Right atrium auricular region (tissue), 2 donors: Measurements from ENCODE around the gene MRFAP1. TPM values are rescaled to one million over a fixed set of nuclear protein-coding genes. Genes with fewer than 3 reads are reported as not detected.

ENCODE experiments used
- DNase-seq: peaks from one replicate; pipeline ENCODE4 v3.0.0-alpha.2; 2019; ENCODE audit warnings: low spot score
- H3K27ac ChIP-seq, 2 donors: fragments of 200-600 bp; sonication (generic); 1 replicate in 1 of 2; 2 replicates in 1 of 2; pipeline ENCODE4 v1.5.1; 2016 to 2019
- H3K27me3 ChIP-seq, 2 donors: fragments of 200-600 bp; sonication (generic); one replicate each; pipeline versions ENCODE4 v1.5.1 to v1.6.0; 2017 to 2019
- H3K36me3 ChIP-seq: fragments of 200-600 bp; sonication (generic); one replicate; pipeline ENCODE4 v1.5.1; 2016
- H3K4me1 ChIP-seq, 2 donors: fragments of 200-600 bp; sonication (generic); one replicate each; pipeline versions ENCODE4 v1.5.1 to v1.6.0; 2017 to 2019
- H3K4me3 ChIP-seq, 2 donors: fragments of 200-600 bp; sonication (generic); 1 replicate in 1 of 2; 2 replicates in 1 of 2; pipeline ENCODE4 v1.5.1; 2017 to 2019; ENCODE audit warnings: mild to moderate bottlenecking in 1 of 2, moderate library complexity in 1 of 2
- H3K9me3 ChIP-seq, 2 donors: fragments of 200-600 bp; sonication (generic); one replicate each; pipeline ENCODE4 v1.5.1; 2019
- CTCF ChIP-seq, 2 donors: fragments of 200-600 bp; sonication (generic); IDR thresholded peaks; one replicate each; pipeline ENCODE4 v1.5.1; 2019; ENCODE audit warnings: antibody characterized with exemption in 2 of 2
- total RNA-seq, 2 donors: library from RNA; depleted of rRNA; stranded (reverse); fragments of >200 nt; gene quantifications; one replicate each; pipeline ENCODE4 v1.1.0, GENCODE V29; 2016

Gene MRFAP1
- total RNA-seq, 2 donors from 2014 or later, result 170 to 176 TPM

- DNase-seq, result no peak
- Histone ChIP-seq H3K27ac (peak overlapping the region; percentile 96 to 97), H3K4me3 (peak overlapping the region; percentile 83 to 89), H3K9me3 (no peaks in the 10 kb centered on the region), H3K4me1 (peaks cover 0 to 32% of the 10 kb centered on the region in 2 donors), H3K36me3 (peaks cover 12% of the 10 kb centered on the region), H3K27me3 (no peaks in the 10 kb centered on the region)
- TF ChIP-seq CTCF (IDR thresholded peaks at IDR 0.05), result no peak
These were observed 1.5 kb downstream of the MRFAP1 start for GRCh38 chr4:6641971-6642320.

- Histone ChIP-seq H3K4me1 (peaks cover 0 to 32% of the 10 kb centered on the region in 2 donors), H3K36me3 (peaks cover 12% of the 10 kb centered on the region), H3K27me3 (no peaks in the 10 kb centered on the region), H3K27ac (peak overlapping the region; percentile 31 to 39), H3K9me3 (no peaks in the 10 kb centered on the region), H3K4me3 (no peak overlapping the region)
- no peak for TF ChIP-seq CTCF (IDR thresholded peaks at IDR 0.05)
- no peak for DNase-seq
These were observed 2.8 kb downstream of the MRFAP1 start for GRCh38 chr4:6643141-6643847.

- no peak for TF ChIP-seq CTCF (IDR thresholded peaks at IDR 0.05)
- no peaks in the 10 kb centered on the region for H3K9me3 ChIP-seq
- H3K4me3 ChIP-seq, result no peak overlapping the region
- H3K27ac ChIP-seq, result no peak overlapping the region
- H3K4me1 ChIP-seq, result peaks cover 0 to 27% of the 10 kb centered on the region in 2 donors
- H3K27me3 ChIP-seq, result no peaks in the 10 kb centered on the region
- H3K36me3 ChIP-seq, result peaks cover 12% of the 10 kb centered on the region
- DNase-seq, result no peak
These were observed 4.5 kb downstream of the MRFAP1 start for GRCh38 chr4:6644792-6645530.

- no peaks in the 10 kb centered on the region for H3K9me3 ChIP-seq
- no peak overlapping the region for H3K4me3 ChIP-seq
- DNase-seq, result no peak
- H3K36me3 ChIP-seq, result peaks cover 10% of the 10 kb centered on the region
- H3K4me1 ChIP-seq, result peaks cover 0 to 17% of the 10 kb centered on the region in 2 donors
- no peaks in the 10 kb centered on the region for H3K27me3 ChIP-seq
- TF ChIP-seq CTCF (IDR thresholded peaks at IDR 0.05), result no peak
- H3K27ac ChIP-seq, result no peak overlapping the region
These were observed 6.7 kb downstream of the MRFAP1 start for GRCh38 chr4:6647169-6647568.

GRCh38 chr4:6647582-6648230 lies 7.2 kb downstream of the MRFAP1 start:
- no peak for TF ChIP-seq CTCF (IDR thresholded peaks at IDR 0.05)
- DNase-seq, result no peak
- Histone ChIP-seq H3K9me3 (no peaks in the 10 kb centered on the region), H3K4me3 (no peak overlapping the region), H3K4me1 (peaks cover 0 to 12% of the 10 kb centered on the region in 2 donors), H3K36me3 (peaks cover 4% of the 10 kb centered on the region), H3K27ac (no peak overlapping the region), H3K27me3 (no peaks in the 10 kb centered on the region)
